Smooth muscle cell (in vitro differentiated cells): ENCODE results near the gene DDO. TPM values are rescaled to one million over a fixed set of nuclear protein-coding genes. Genes with fewer than 3 reads are reported as not detected.

ENCODE experiments used
- DNase-seq: peaks from one replicate; lab custom pipeline; 2025; ENCODE audit not compliant: unreplicated experiment; lab: John Stamatoyannopoulos, UW
- H2AFZ ChIP-seq: fragments of 200-600 bp; sonication (generic); 2 replicates; pipeline ENCODE4 v1.6.0; 2016; ENCODE audit warnings: antibody characterized with exemption, low read depth, mild to moderate bottlenecking
- H3F3A ChIP-seq: fragments of 200-600 bp; sonication (generic); 2 replicates; pipeline ENCODE4 v1.6.0; 2017; ENCODE audit warnings: antibody characterized with exemption, low read depth
- H3K27ac ChIP-seq: fragments of 200-600 bp; sonication (generic); 2 replicates; pipeline ENCODE4 v1.5.1; 2016; ENCODE audit warnings: low read depth, mild to moderate bottlenecking
- H3K27me3 ChIP-seq: fragments of 200-600 bp; sonication (generic); 2 replicates; pipeline ENCODE4 v1.6.1; 2016; ENCODE audit warnings: low read depth, mild to moderate bottlenecking
- H3K36me3 ChIP-seq: fragments of 200-600 bp; sonication (generic); 2 replicates; pipeline ENCODE4 v1.5.1; 2016; ENCODE audit warnings: low read depth
- H3K4me1 ChIP-seq: fragments of 200-600 bp; sonication (generic); 2 replicates; pipeline ENCODE4 v1.5.1; 2016; ENCODE audit warnings: low read depth
- H3K4me2 ChIP-seq: fragments of 200-600 bp; sonication (generic); 2 replicates; pipeline ENCODE4 v1.6.0; 2016; ENCODE audit warnings: mild to moderate bottlenecking
- H3K4me3 ChIP-seq: fragments of 200-600 bp; sonication (generic); 2 replicates; pipeline ENCODE4 v1.5.1; 2016; ENCODE audit warnings: mild to moderate bottlenecking
- H3K79me2 ChIP-seq: fragments of 200-600 bp; sonication (generic); 2 replicates; pipeline ENCODE4 v1.6.0; 2016; ENCODE audit warnings: low read depth, mild to moderate bottlenecking
- H3K9ac ChIP-seq: fragments of 200-600 bp; sonication (generic); 2 replicates; pipeline ENCODE4 v1.6.0; 2016; ENCODE audit warnings: low read depth
- H3K9me3 ChIP-seq: fragments of 200-600 bp; sonication (generic); replicated peaks from 2 replicates; pipeline ENCODE4 v1.5.1; 2016; ENCODE audit warnings: low read depth
- H4K20me1 ChIP-seq: fragments of 200-600 bp; sonication (generic); 2 replicates; pipeline ENCODE4 v1.6.0; 2016; ENCODE audit warnings: low read depth
- WGBS: methylation state at CpG from one replicate; pipeline ENCODE4 v1.1.7; 2016; ENCODE audit warnings: low lambda C conversion rate; 5-methylcytosine and 5-hydroxymethylcytosine counted together
- polyA plus RNA-seq: library from polyadenylated mRNA; unstranded; fragments of >200 nt; fragmentation: Nextera tagmentation; extraction: Ambion mirVana; gene quantifications from 2 replicates; pipeline ENCODE4 v1.2.1, GENCODE V29; 2016
- total RNA-seq: library from RNA; depleted of rRNA; stranded (reverse); fragments of >200 nt; gene quantifications from 2 replicates; pipeline ENCODE4 v1.2.3, GENCODE V29; 2014
- TF ChIP-seq, protein P1 (sequence below): fragments of 200-600 bp; sonication (generic); IDR thresholded peaks from 2 replicates; pipeline ENCODE4 v1.5.1; 2017; ENCODE audit warnings: borderline replicate concordance, mild to moderate bottlenecking, antibody characterized with exemption; ENCODE audit not compliant: insufficient read depth, poor library complexity, severe bottlenecking

The DDO gene
- total and polyA plus RNA-seq, 2 experiments from 2014 or later: not detected

DNA sequence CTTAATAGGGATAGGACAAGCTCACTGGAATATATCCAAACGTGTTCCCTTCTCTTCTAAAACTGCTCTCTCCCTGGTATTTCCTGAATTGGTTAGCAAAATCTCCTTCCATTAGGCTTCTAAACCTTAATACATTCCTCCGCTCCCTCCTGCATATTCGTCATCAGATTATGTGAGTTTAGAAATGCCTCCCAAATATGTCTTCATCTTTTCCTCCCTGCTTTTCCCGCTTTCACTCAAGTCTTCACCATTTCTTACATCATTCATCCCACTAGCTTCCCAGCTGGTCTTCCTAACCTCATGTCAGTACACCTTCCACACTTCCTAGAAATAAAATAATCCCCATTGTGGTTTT lies 34.1 kb upstream of the DDO start:
- H3F3A ChIP-seq: no peaks in the 10 kb centered on the region
- 83% methylated on average over 4 of the region's 4 CpGs for WGBS
- H3K9ac ChIP-seq: no peak overlapping the region
- no peak overlapping the region for H3K27ac ChIP-seq
- no peaks in the 10 kb centered on the region for H3K9me3 ChIP-seq
- no peak overlapping the region for H3K4me3 ChIP-seq
- H3K27me3 ChIP-seq: no peaks in the 10 kb centered on the region
- no peak overlapping the region for H2AFZ ChIP-seq
- H3K36me3 ChIP-seq: no peaks in the 10 kb centered on the region
- DNase-seq: no peak
- H3K4me2 ChIP-seq: no peak overlapping the region
- TF ChIP-seq, protein P1, sequence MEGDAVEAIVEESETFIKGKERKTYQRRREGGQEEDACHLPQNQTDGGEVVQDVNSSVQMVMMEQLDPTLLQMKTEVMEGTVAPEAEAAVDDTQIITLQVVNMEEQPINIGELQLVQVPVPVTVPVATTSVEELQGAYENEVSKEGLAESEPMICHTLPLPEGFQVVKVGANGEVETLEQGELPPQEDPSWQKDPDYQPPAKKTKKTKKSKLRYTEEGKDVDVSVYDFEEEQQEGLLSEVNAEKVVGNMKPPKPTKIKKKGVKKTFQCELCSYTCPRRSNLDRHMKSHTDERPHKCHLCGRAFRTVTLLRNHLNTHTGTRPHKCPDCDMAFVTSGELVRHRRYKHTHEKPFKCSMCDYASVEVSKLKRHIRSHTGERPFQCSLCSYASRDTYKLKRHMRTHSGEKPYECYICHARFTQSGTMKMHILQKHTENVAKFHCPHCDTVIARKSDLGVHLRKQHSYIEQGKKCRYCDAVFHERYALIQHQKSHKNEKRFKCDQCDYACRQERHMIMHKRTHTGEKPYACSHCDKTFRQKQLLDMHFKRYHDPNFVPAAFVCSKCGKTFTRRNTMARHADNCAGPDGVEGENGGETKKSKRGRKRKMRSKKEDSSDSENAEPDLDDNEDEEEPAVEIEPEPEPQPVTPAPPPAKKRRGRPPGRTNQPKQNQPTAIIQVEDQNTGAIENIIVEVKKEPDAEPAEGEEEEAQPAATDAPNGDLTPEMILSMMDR: no peak
- no peaks in the 10 kb centered on the region for H4K20me1 ChIP-seq
- no peaks in the 10 kb centered on the region for H3K4me1 ChIP-seq
- no peaks in the 10 kb centered on the region for H3K79me2 ChIP-seq

DNA sequence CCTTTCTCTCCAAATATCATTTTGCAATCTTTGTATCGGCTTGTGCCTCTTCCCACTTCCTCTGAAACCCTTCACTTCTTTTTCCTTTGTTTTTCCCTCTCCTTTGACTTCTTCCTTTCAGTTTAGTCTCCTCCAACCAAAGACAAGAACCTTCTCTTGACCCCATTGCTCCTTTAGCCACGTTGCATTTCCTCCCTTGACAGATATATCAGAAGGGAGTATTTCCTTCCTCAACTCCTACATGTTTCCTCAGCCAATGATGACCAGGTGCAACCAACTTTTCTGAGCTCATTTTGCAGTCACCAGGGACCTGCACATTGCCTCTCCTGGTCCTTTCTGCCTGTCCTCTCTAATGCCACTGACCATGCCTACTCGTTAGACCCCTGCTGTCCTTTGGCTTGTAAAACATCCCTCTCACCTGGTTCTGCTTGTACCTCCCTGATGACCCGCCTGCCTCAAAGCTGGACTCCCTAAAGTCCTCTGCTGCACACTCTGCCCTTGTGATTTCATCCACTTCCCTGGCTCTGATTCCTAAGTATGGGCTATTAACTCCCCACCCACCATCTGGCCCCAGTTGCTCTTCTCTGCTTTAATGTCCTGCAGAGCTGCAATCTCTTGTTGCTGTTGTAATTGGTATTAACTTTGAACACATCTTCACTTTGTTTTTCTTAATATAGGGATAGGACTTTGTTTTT lies 33.6 kb upstream of the DDO start:
- DNase-seq: no peak
- no peaks in the 10 kb centered on the region for H3K36me3 ChIP-seq
- no peaks in the 10 kb centered on the region for H3K9me3 ChIP-seq
- no peak overlapping the region for H3K27ac ChIP-seq
- no peaks in the 10 kb centered on the region for H3K4me1 ChIP-seq
- TF ChIP-seq, protein P1: no peak
- no peaks in the 10 kb centered on the region for H3F3A ChIP-seq
- H3K27me3 ChIP-seq: no peaks in the 10 kb centered on the region
- no peak overlapping the region for H3K4me3 ChIP-seq
- H3K9ac ChIP-seq: no peak overlapping the region
- no peak overlapping the region for H2AFZ ChIP-seq
- H3K79me2 ChIP-seq: no peaks in the 10 kb centered on the region
- no peak overlapping the region for H3K4me2 ChIP-seq
- H4K20me1 ChIP-seq: no peaks in the 10 kb centered on the region
- WGBS: 84% methylated on average over 4 of the region's 4 CpGs

DNA sequence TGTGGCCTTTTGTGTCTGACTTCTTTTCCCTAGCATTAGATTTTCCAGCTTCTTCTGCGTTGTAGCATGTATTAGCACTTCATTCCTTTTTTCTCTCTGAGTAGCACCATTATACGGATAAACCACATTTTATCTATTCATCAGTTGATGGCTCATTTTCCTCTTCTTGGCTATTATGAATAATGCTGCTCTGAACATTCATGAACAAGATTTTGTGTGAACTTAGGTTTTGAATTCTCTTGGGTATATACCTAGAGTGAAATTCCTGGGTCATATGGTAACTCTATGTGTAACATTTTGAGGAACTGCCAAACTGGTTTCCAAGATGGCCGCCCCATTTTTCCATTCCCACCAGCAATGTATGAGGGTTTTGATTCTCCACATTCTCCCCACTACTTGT lies 32.4 kb upstream of the DDO start:
- Histone ChIP-seq H3K27ac (no peak overlapping the region), H4K20me1 (no peaks in the 10 kb centered on the region), H3K27me3 (no peaks in the 10 kb centered on the region), H3K9me3 (no peaks in the 10 kb centered on the region), H3K36me3 (no peaks in the 10 kb centered on the region), H3K4me3 (no peak overlapping the region), H3K4me1 (no peaks in the 10 kb centered on the region), H3F3A (no peaks in the 10 kb centered on the region), H3K79me2 (no peaks in the 10 kb centered on the region), H3K4me2 (no peak overlapping the region), H2AFZ (no peak overlapping the region), H3K9ac (no peak overlapping the region)
- TF ChIP-seq, protein P1: no peak
- DNase-seq: no peak
- 88% methylated on average over 3 of the region's 3 CpGs for WGBS

DNA sequence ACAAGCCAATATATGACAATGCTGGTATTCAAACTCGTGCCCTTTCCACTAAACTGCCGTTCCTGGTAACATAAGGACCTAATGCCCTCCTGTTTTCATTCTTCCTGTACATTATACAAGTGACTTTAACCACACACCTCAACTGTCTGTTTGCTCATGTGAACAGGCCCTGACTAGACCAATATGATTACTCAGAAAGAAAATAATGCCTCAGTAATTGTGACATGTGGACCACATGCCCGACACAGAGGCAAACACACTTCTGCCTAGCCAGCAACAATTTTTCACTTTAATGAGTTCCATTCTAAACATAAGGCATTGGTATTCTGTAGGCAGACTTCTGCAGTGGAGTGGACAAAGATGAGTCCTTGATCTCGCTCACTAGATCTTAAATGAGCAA lies 31.0 kb upstream of the DDO start:
- Histone ChIP-seq H3K79me2 (no peaks in the 10 kb centered on the region), H3F3A (no peaks in the 10 kb centered on the region), H3K27me3 (no peaks in the 10 kb centered on the region), H3K4me3 (no peak overlapping the region), H3K36me3 (no peaks in the 10 kb centered on the region), H3K4me2 (no peak overlapping the region), H3K27ac (no peak overlapping the region), H4K20me1 (no peaks in the 10 kb centered on the region), H3K4me1 (no peaks in the 10 kb centered on the region), H2AFZ (no peak overlapping the region), H3K9me3 (no peaks in the 10 kb centered on the region), H3K9ac (no peak overlapping the region)
- WGBS: 78% methylated on average over 4 of the region's 4 CpGs
- TF ChIP-seq, protein P1: no peak
- no peak for DNase-seq
